Adrenal gland (tissue), 12 donors: Measurements from ENCODE around the gene EZR. TPM values are rescaled to one million over a fixed set of nuclear protein-coding genes. Genes with fewer than 3 reads are reported as not detected.

Experiments
- DNase-seq, 7 donors: peaks; one replicate each; pipeline ENCODE4 v3.0.0-alpha.2; 2019 to 2020
- H3K27ac ChIP-seq, 5 donors: fragments of 200-600 bp; sonication (generic) in 4 of 5; 1 replicate in 3 of 5; 2 replicates in 2 of 5; pipeline versions ENCODE4 v1.5.1 to v1.8.0; 2016 to 2020; ENCODE audit warnings: mild to moderate bottlenecking in 1 of 5
- H3K27me3 ChIP-seq: fragments of 200-600 bp; 2 replicates; pipeline ENCODE4 v1.8.0; 2021
- H3K36me3 ChIP-seq, 2 donors: fragments of 200-600 bp; replicated peaks in 1 of 2; 1 replicate in 1 of 2; 2 replicates in 1 of 2; pipeline versions ENCODE4 v1.5.1 to v1.8.0; 2018 to 2022
- H3K4me1 ChIP-seq, 2 donors: fragments of 200-600 bp; replicated peaks in 1 of 2; 1 replicate in 1 of 2; 2 replicates in 1 of 2; pipeline versions ENCODE4 v1.5.1 to v1.8.0; 2018 to 2021
- H3K4me3 ChIP-seq, 4 donors: fragments of 200-600 bp; sonication (generic) in 3 of 4; one replicate each; pipeline ENCODE4 v1.5.1; 2016 to 2018
- H3K9me3 ChIP-seq, 3 donors: fragments of 200-600 bp; sonication (generic) in 1 of 3; replicated peaks in 1 of 3; 1 replicate in 2 of 3; 2 replicates in 1 of 3; pipeline versions ENCODE4 v1.5.1 to v1.8.0; 2016 to 2021
- CTCF ChIP-seq, 6 experiments: fragments of 450-650 bp in 4 of 6; fragments of 200-600 bp in 2 of 6; sonication (generic) in 1 of 6; IDR thresholded peaks; 1 replicate in 5 of 6; 2 replicates in 1 of 6; pipeline versions ENCODE4 v1.5.1 to v1.8.0; 2016 to 2021; ENCODE audit warnings: antibody characterized with exemption in 6 of 6, mild to moderate bottlenecking in 2 of 6, moderate library complexity in 1 of 6
- POLR2A ChIP-seq, 2 donors: fragments of 450-650 bp; IDR thresholded peaks; one replicate each; pipeline ENCODE4 v1.6.1; 2017; ENCODE audit warnings: antibody characterized with exemption in 2 of 2, mild to moderate bottlenecking in 2 of 2, moderate library complexity in 1 of 2
- WGBS, 4 donors: extraction: QIAGEN DNeasy Blood & Tissue Kit in 2 of 4; methylation state at CpG; one replicate each; pipeline versions ENCODE4 v1.1.5 to v1.1.7; 2013 to 2017; 5-methylcytosine and 5-hydroxymethylcytosine counted together
- intact Hi-C, 2 donors: fragments of 100-400 bp; cut with DNase I; formaldehyde crosslinking; loops; one replicate each; pipeline versions ENCODE4 v1.14.1 to v1.15.0; 2022 to 2023
- polyA plus RNA-seq, 3 donors: library from polyadenylated mRNA; stranded (reverse); fragments of 200-250 nt in 2 of 3; fragments of 350-450 nt in 1 of 3; fragmentation: Illumina TruSeq in 1 of 3; extraction: RNeasy Lipid Tissue Mini Kit (QIAGEN cat#74804) in 1 of 3; gene quantifications; one replicate each; pipeline ENCODE4 v1.2.3, GENCODE V29; 2013 to 2014
- total RNA-seq, 9 donors: library from RNA; depleted of rRNA in 4 of 9; stranded (reverse); fragments of >200 nt in 4 of 9; fragments of 120-200 nt in 1 of 9; fragmentation: NEBNext Ultra II Directional in 1 of 9; extraction: Animal tissue kit (Norgen Biotek cat#: 25700) in 1 of 9; gene quantifications; one replicate each; pipeline versions ENCODE4 v1.1.0 to v1.2.4, GENCODE V29; 2013 to 2023
- donor health status: healthy with polysubstance abuse.
- donor health status: Bipolar disorder and iron deficiency.
- donor health status: DM: yes; HTN: yes; CAD: no.
- donor health status: DM: no; HTN: no; CAD: no.
- donor health status: DM: no; HTN: no; CAD: no.
- donor health status: DM: yes; HTN: yes; CAD: no.

The EZR gene
- total and polyA plus RNA-seq, 12 donors: 80.3 to 476 (median 342) TPM

- DNase-seq: no peak
- Histone ChIP-seq H3K27me3 (no peaks in the 10 kb centered on the region), H3K4me1 (no peaks in the 10 kb centered on the region), H3K27ac (no peak overlapping the region), H3K4me3 (no peak overlapping the region), H3K36me3 (peaks cover 0 to 92% of the 10 kb centered on the region in 2 donors), H3K9me3 (no peaks in the 10 kb centered on the region)
- 89 to 98% (median 92%) methylated on average over 3 to 5 of the region's 5 CpGs for WGBS, 4 donors
- TF ChIP-seq CTCF (IDR thresholded peaks at IDR 0.05) (no peak), POLR2A (IDR thresholded peaks at IDR 0.05) (no peak)
- intact Hi-C loops: no loop called here
Observed at GRCh38 chr6:158775832-158776231, 43.3 kb downstream of the EZR start.

GRCh38 chr6:158774717-158775449 is 44.3 kb downstream of the EZR start:
- intact Hi-C loops: no loop called here

GRCh38 chr6:158773581-158774449 is 45.4 kb downstream of the EZR start:
- no peak overlapping the region for H3K27ac ChIP-seq
- no peak for DNase-seq
- intact Hi-C loops: no loop called here
- 78 to 84% (median 82%) methylated on average over 20 to 21 of the region's 21 CpGs for WGBS, 4 donors
- H3K36me3 ChIP-seq: peaks cover 0 to 94% of the 10 kb centered on the region in 2 donors
- no peak overlapping the region for H3K4me3 ChIP-seq
- no peaks in the 10 kb centered on the region for H3K9me3 ChIP-seq
- no peaks in the 10 kb centered on the region for H3K27me3 ChIP-seq
- TF ChIP-seq POLR2A (IDR thresholded peaks at IDR 0.05) (no peak), CTCF (IDR thresholded peaks at IDR 0.05) (no peak)
- H3K4me1 ChIP-seq: no peaks in the 10 kb centered on the region

More at GRCh38 chr6:158774717-158775449, 44.3 kb downstream of the EZR start:
- no peak overlapping the region for H3K4me3 ChIP-seq
- H3K27ac ChIP-seq: no peak overlapping the region
- 89 to 94% (median 90%) methylated on average over 17 of the region's 17 CpGs for WGBS, 4 donors
- H3K27me3 ChIP-seq: no peaks in the 10 kb centered on the region
- no peak for DNase-seq
- no peaks in the 10 kb centered on the region for H3K9me3 ChIP-seq
- TF ChIP-seq POLR2A (IDR thresholded peaks at IDR 0.05) (no peak), CTCF (IDR thresholded peaks at IDR 0.05) (no peak)
- H3K4me1 ChIP-seq: no peaks in the 10 kb centered on the region
- peaks cover 0 to 92% of the 10 kb centered on the region in 2 donors for H3K36me3 ChIP-seq

GRCh38 chr6:158772851-158773371 is 46.3 kb downstream of the EZR start:
- H3K4me1 ChIP-seq: no peaks in the 10 kb centered on the region
- 80 to 87% (median 84%) methylated on average over 6 of the region's 6 CpGs for WGBS, 4 donors
- TF ChIP-seq POLR2A (IDR thresholded peaks at IDR 0.05) (no peak), CTCF (IDR thresholded peaks at IDR 0.05) (no peak)
- no peaks in the 10 kb centered on the region for H3K27me3 ChIP-seq
- H3K4me3 ChIP-seq: no peak overlapping the region
- DNase-seq: no peak
- H3K36me3 ChIP-seq: peaks cover 0 to 95% of the 10 kb centered on the region in 2 donors
- H3K27ac ChIP-seq: peak overlapping the region in 1 of 5 donors; percentile 25
- H3K9me3 ChIP-seq: no peaks in the 10 kb centered on the region
- intact Hi-C loops: no loop called here
